ENCODE data around the gene PDLIM3.

The PDLIM3 gene

DNA sequence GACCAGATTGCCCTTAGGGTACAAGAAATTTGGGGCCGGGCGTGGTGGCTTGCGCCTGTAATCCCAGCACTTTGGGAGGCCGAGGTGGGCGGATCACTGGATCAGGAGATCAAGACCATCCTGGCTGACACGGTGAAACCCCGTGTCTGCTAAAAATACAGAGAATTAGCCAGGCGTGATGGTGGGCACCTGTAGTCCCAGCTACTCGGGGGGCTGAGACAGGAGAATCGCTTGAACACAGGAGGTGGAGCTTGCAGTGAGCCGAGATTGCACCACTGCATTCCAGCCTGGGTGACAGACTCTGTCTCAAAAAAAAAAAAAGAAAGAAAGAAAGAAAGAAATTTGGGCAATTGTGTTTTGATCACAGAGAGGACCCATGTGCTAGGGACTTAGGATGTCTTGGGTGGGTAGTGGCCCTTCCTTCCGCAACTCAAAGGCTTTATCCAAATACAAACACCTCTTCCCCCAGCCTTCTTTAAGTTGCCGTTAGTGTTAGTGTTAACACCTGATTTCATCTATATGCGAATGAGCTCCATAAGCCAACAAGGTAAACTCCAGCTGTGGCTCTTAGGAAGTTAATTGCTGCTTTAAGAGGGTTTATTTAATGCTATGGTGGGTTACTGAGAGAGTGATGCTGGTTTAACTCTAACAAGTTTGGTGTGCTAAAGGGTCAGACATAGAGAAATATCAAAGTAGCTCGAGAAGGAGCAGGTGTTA is 55.1 kb downstream of the PDLIM3 start:
- H4K20me1 ChIP-seq (ENCODE audit: low read depth, low read length) = no peaks in the 10 kb centered on the region
- peaks cover 60% of the 10 kb centered on the region for H3F3A ChIP-seq (ENCODE audit: insufficient read depth)
- peaks cover 8% of the 10 kb centered on the region for H3K36me3 ChIP-seq (ENCODE audit: low read length)
- H3K27ac ChIP-seq (ENCODE audit: low read depth, low read length) = peak overlapping the region; percentile 99
- H3K27me3 ChIP-seq (ENCODE audit: low read length) = no peaks in the 10 kb centered on the region
- no peak for TF ChIP-seq EZH2phosphoT487 (conservative IDR thresholded peaks at IDR 0.05; ENCODE audit: low read length)
- TF ChIP-seq, protein P1, sequence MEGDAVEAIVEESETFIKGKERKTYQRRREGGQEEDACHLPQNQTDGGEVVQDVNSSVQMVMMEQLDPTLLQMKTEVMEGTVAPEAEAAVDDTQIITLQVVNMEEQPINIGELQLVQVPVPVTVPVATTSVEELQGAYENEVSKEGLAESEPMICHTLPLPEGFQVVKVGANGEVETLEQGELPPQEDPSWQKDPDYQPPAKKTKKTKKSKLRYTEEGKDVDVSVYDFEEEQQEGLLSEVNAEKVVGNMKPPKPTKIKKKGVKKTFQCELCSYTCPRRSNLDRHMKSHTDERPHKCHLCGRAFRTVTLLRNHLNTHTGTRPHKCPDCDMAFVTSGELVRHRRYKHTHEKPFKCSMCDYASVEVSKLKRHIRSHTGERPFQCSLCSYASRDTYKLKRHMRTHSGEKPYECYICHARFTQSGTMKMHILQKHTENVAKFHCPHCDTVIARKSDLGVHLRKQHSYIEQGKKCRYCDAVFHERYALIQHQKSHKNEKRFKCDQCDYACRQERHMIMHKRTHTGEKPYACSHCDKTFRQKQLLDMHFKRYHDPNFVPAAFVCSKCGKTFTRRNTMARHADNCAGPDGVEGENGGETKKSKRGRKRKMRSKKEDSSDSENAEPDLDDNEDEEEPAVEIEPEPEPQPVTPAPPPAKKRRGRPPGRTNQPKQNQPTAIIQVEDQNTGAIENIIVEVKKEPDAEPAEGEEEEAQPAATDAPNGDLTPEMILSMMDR (IDR thresholded peaks at IDR 0.05; ENCODE audit: insufficient read depth, low read length, poor library complexity, severe bottlenecking) = no peak
- no peaks in the 10 kb centered on the region for H3K9me3 ChIP-seq (ENCODE audit: insufficient read depth, low read length)
- H2AFZ ChIP-seq (ENCODE audit: low read depth, low read length, severe bottlenecking) = no peak overlapping the region
- H3K4me2 ChIP-seq (ENCODE audit: low read depth, low read length, poor library complexity, severe bottlenecking) = peak overlapping the region; percentile 98
- H3K4me3 ChIP-seq (ENCODE audit: insufficient read depth, low read length, poor library complexity, severe bottlenecking) = peak overlapping the region; percentile 61
- H3K9ac ChIP-seq (ENCODE audit: low read length) = peak overlapping the region; percentile 93
- no peaks in the 10 kb centered on the region for H3K9me2 ChIP-seq (replicated peaks; ENCODE audit: insufficient read depth, low read length)
- peaks cover 50% of the 10 kb centered on the region for H3K79me2 ChIP-seq (ENCODE audit: insufficient read depth, low read length)

DNA sequence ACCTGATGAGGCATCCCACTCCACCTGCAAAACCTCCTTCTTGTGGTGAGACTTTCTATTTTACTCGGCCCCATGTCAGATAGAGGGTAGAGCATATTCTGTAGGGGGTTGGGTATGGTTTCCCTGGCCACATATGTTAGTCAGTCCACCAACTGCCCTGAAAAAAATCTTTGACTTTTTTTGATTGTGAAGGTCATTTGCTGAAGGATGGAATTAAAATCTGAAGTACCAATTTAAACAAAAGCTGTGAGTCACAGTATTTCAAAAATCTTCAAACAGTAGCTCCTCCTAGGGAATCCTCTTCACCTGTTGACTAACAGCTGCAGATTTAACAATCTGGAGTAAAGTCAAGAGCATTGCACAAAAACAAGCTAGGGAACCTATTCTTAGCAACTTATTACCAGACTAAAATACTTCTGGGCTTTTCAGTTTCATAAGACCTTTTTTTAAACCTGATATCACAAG is 55.8 kb downstream of the PDLIM3 start:
- Histone ChIP-seq H3K27ac (ENCODE audit: low read depth, low read length) (peak overlapping the region; percentile 99), H3K9ac (ENCODE audit: low read length) (peak overlapping the region; percentile 93), H3K4me3 (ENCODE audit: insufficient read depth, low read length, poor library complexity, severe bottlenecking) (peak overlapping the region; percentile 30), H3K4me2 (ENCODE audit: low read depth, low read length, poor library complexity, severe bottlenecking) (peak overlapping the region; percentile 98), H3K9me3 (ENCODE audit: insufficient read depth, low read length) (no peaks in the 10 kb centered on the region), H2AFZ (ENCODE audit: low read depth, low read length, severe bottlenecking) (no peak overlapping the region), H3K9me2 (replicated peaks; ENCODE audit: insufficient read depth, low read length) (no peaks in the 10 kb centered on the region), H3F3A (ENCODE audit: insufficient read depth) (peaks cover 66% of the 10 kb centered on the region), H4K20me1 (ENCODE audit: low read depth, low read length) (no peaks in the 10 kb centered on the region), H3K36me3 (ENCODE audit: low read length) (peaks cover 8% of the 10 kb centered on the region; the same call in 1 of the 2 replicates), H3K79me2 (ENCODE audit: insufficient read depth, low read length) (peaks cover 54% of the 10 kb centered on the region), H3K27me3 (ENCODE audit: low read length) (no peaks in the 10 kb centered on the region)
- no peak for TF ChIP-seq EZH2phosphoT487 (conservative IDR thresholded peaks at IDR 0.05; ENCODE audit: low read length)
- TF ChIP-seq, protein P1 (IDR thresholded peaks at IDR 0.05; ENCODE audit: insufficient read depth, low read length, poor library complexity, severe bottlenecking) = no peak

DNA sequence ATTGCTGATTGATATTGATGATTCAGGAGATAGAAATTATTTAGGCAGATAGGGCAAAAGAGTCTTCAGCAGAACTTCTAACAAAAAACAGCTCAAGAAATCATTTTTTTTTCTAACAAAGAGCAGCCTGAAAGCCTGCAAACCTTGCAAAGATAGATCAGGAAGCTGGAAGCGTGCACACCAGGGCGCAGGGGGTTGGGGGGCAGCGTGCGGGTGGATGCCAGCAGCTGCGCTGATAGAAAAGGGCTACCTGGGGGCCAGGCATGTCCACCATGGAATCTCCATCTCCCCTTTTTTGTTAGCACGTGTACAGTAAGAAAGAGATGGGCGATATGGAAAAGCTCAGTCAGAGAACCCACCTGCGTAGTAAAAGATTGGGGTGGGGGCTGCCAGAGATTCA is 62.1 kb downstream of the PDLIM3 start:
- H3F3A ChIP-seq (ENCODE audit: insufficient read depth) = peaks cover 64% of the 10 kb centered on the region
- H4K20me1 ChIP-seq (ENCODE audit: low read depth, low read length) = no peaks in the 10 kb centered on the region
- H3K9me3 ChIP-seq (ENCODE audit: insufficient read depth, low read length) = no peaks in the 10 kb centered on the region
- peak overlapping the region; percentile 96 for H3K27ac ChIP-seq (ENCODE audit: low read depth, low read length)
- no peak overlapping the region for H2AFZ ChIP-seq (ENCODE audit: low read depth, low read length, severe bottlenecking)
- no peaks in the 10 kb centered on the region for H3K9me2 ChIP-seq (replicated peaks; ENCODE audit: insufficient read depth, low read length)
- H3K27me3 ChIP-seq (ENCODE audit: low read length) = no peaks in the 10 kb centered on the region
- TF ChIP-seq, protein P1 (IDR thresholded peaks at IDR 0.05; ENCODE audit: insufficient read depth, low read length, poor library complexity, severe bottlenecking) = no peak
- no peak for TF ChIP-seq EZH2phosphoT487 (conservative IDR thresholded peaks at IDR 0.05; ENCODE audit: low read length)
- H3K4me3 ChIP-seq (ENCODE audit: insufficient read depth, low read length, poor library complexity, severe bottlenecking) = peak overlapping the region; percentile 97
- H3K4me2 ChIP-seq (ENCODE audit: low read depth, low read length, poor library complexity, severe bottlenecking) = peak overlapping the region; percentile 98
- peak overlapping the region; percentile 100 for H3K9ac ChIP-seq (ENCODE audit: low read length)
- peaks cover 47% of the 10 kb centered on the region for H3K79me2 ChIP-seq (ENCODE audit: insufficient read depth, low read length)
- H3K36me3 ChIP-seq (ENCODE audit: low read length) = peaks cover 5% of the 10 kb centered on the region; the same call in 1 of the 2 replicates
